Measurements from ENCODE around the gene ZNF778. TPM values are rescaled to one million over a fixed set of nuclear protein-coding genes. Genes with fewer than 3 reads are reported as not detected.

ZNF778 gene
- polyA plus RNA-seq, 4 donors, result 4.6 to 6.3 (median 6.1) TPM

Other genes with a start within 250 kb of the ZNF778 start
- 1 to 10 TPM; 1.8 to 3.6 (median 3.5) TPM for gene CBFA2T3, start 240.5 kb upstream of the ZNF778 start, polyA plus RNA-seq (ENCODE audit: insufficient read length in 4 of 4)
- 10 to 100 TPM; 27.6 to 37.9 (median 33.5) TPM for gene ACSF3, start 123.9 kb upstream of the ZNF778 start, polyA plus RNA-seq (ENCODE audit: insufficient read length in 4 of 4)
- gene CDH15, start 46.0 kb upstream of the ZNF778 start, polyA plus RNA-seq (ENCODE audit: insufficient read length in 4 of 4), result 1 to 10 TPM; 1.7 to 3.8 (median 2.7) TPM
- gene SLC22A31, start 17.2 kb upstream of the ZNF778 start, polyA plus RNA-seq (ENCODE audit: insufficient read length in 4 of 4), result 1 to 10 TPM in 1 of 4 donors, under 1 TPM in 3; 0.21 to 1.2 (median 0.60) TPM

All from left renal cortex interstitium (tissue), 4 donors.